HEK293T (cell line): Measurements from ENCODE around the gene ASB3.

Experiments used
- ELF4 ChIP-seq: fragments of 450-650 bp; IDR thresholded peaks from 2 replicates; pipeline ENCODE4 v1.6.1; 2017; ENCODE audit warnings: antibody characterized with exemption
- FOXK2 ChIP-seq: fragments of 450-650 bp; IDR thresholded peaks from 2 replicates; pipeline ENCODE4 v1.6.1; 2016; ENCODE audit warnings: mild to moderate bottlenecking

- TF ChIP-seq FOXK2 (no peak), ELF4 (no peak)
Observed at GRCh38 chr2:53820711-53821110, 34.0 kb upstream of the ASB3 start.
